Liver (tissue), 3 donors: ENCODE data around the gene CCNC.

ENCODE experiments used
- FOXA1 ChIP-seq: IDR thresholded peaks from 2 replicates; pipeline ENCODE4 v1.6.1; 2016; ENCODE audit warnings: antibody characterized with exemption
- RAD21 ChIP-seq, 2 donors: IDR thresholded peaks; 2 replicates each; pipeline ENCODE4 v1.6.1; 2016; ENCODE audit warnings: antibody characterized with exemption in 2 of 2, mild to moderate bottlenecking in 2 of 2
- SP1 ChIP-seq: IDR thresholded peaks from 2 replicates; pipeline ENCODE4 v1.6.1; 2018; ENCODE audit warnings: antibody characterized with exemption, mild to moderate bottlenecking
- YY1 ChIP-seq: IDR thresholded peaks from 2 replicates; pipeline ENCODE4 v1.6.1; 2016; ENCODE audit warnings: antibody characterized with exemption, mild to moderate bottlenecking
- TF ChIP-seq, protein P1 (sequence below): fragments of 150-350 bp; IDR thresholded peaks from 2 replicates; pipeline ENCODE4 v1.5.1; 2017; ENCODE audit warnings: improper control_type of control experiment, low read depth, low read length; ENCODE audit not compliant: missing input control
- TF ChIP-seq, protein P2 (sequence below): IDR thresholded peaks from 2 replicates; pipeline ENCODE4 v1.6.1; 2016; ENCODE audit warnings: antibody characterized with exemption, mild to moderate bottlenecking
- TF ChIP-seq, protein P3 (sequence below): IDR thresholded peaks from 2 replicates; pipeline ENCODE4 v1.6.1; 2016; ENCODE audit warnings: antibody characterized with exemption
- TF ChIP-seq, protein P4 (sequence below): IDR thresholded peaks from 2 replicates; pipeline ENCODE4 v1.6.1; 2016; ENCODE audit warnings: antibody characterized with exemption
- TF ChIP-seq, protein P5 (sequence below): IDR thresholded peaks from 2 replicates; pipeline ENCODE4 v1.6.1; 2016; ENCODE audit warnings: antibody characterized with exemption
- donor health status: healthy.
- donor health status: healthy.

DNA sequence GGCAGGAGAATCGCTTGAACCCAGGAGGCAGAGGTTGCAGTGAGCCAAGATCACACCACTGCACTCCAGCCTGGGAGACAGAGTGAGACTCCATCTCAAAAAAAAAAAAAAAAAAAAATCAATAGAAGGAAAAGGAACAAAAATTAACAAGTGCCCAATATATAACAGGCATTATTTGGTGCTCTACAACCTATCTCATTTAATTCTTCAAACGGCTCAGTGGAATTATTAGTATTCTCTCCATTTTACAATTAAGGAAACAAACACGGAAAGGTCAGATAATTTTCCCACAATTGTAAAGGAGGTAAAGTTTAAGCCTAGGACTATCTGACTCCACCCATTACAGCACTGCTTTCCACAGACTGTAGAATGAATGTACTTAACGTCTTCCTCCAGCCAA, 19.8 kb downstream of the CCNC start:
- TF ChIP-seq, protein P1, sequence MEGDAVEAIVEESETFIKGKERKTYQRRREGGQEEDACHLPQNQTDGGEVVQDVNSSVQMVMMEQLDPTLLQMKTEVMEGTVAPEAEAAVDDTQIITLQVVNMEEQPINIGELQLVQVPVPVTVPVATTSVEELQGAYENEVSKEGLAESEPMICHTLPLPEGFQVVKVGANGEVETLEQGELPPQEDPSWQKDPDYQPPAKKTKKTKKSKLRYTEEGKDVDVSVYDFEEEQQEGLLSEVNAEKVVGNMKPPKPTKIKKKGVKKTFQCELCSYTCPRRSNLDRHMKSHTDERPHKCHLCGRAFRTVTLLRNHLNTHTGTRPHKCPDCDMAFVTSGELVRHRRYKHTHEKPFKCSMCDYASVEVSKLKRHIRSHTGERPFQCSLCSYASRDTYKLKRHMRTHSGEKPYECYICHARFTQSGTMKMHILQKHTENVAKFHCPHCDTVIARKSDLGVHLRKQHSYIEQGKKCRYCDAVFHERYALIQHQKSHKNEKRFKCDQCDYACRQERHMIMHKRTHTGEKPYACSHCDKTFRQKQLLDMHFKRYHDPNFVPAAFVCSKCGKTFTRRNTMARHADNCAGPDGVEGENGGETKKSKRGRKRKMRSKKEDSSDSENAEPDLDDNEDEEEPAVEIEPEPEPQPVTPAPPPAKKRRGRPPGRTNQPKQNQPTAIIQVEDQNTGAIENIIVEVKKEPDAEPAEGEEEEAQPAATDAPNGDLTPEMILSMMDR = no peak
- TF ChIP-seq, protein P2, sequence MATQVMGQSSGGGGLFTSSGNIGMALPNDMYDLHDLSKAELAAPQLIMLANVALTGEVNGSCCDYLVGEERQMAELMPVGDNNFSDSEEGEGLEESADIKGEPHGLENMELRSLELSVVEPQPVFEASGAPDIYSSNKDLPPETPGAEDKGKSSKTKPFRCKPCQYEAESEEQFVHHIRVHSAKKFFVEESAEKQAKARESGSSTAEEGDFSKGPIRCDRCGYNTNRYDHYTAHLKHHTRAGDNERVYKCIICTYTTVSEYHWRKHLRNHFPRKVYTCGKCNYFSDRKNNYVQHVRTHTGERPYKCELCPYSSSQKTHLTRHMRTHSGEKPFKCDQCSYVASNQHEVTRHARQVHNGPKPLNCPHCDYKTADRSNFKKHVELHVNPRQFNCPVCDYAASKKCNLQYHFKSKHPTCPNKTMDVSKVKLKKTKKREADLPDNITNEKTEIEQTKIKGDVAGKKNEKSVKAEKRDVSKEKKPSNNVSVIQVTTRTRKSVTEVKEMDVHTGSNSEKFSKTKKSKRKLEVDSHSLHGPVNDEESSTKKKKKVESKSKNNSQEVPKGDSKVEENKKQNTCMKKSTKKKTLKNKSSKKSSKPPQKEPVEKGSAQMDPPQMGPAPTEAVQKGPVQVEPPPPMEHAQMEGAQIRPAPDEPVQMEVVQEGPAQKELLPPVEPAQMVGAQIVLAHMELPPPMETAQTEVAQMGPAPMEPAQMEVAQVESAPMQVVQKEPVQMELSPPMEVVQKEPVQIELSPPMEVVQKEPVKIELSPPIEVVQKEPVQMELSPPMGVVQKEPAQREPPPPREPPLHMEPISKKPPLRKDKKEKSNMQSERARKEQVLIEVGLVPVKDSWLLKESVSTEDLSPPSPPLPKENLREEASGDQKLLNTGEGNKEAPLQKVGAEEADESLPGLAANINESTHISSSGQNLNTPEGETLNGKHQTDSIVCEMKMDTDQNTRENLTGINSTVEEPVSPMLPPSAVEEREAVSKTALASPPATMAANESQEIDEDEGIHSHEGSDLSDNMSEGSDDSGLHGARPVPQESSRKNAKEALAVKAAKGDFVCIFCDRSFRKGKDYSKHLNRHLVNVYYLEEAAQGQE = no peak
- TF ChIP-seq, protein P3, sequence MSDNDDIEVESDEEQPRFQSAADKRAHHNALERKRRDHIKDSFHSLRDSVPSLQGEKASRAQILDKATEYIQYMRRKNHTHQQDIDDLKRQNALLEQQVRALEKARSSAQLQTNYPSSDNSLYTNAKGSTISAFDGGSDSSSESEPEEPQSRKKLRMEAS = no peak
- TF ChIP-seq FOXA1 (no peak), YY1 (no peak), RAD21 (IDR thresholded peaks at IDR 0.05) (no peak), SP1 (no peak)
- TF ChIP-seq, protein P4, sequence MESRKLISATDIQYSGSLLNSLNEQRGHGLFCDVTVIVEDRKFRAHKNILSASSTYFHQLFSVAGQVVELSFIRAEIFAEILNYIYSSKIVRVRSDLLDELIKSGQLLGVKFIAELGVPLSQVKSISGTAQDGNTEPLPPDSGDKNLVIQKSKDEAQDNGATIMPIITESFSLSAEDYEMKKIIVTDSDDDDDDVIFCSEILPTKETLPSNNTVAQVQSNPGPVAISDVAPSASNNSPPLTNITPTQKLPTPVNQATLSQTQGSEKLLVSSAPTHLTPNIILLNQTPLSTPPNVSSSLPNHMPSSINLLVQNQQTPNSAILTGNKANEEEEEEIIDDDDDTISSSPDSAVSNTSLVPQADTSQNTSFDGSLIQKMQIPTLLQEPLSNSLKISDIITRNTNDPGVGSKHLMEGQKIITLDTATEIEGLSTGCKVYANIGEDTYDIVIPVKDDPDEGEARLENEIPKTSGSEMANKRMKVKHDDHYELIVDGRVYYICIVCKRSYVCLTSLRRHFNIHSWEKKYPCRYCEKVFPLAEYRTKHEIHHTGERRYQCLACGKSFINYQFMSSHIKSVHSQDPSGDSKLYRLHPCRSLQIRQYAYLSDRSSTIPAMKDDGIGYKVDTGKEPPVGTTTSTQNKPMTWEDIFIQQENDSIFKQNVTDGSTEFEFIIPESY = no peak
- TF ChIP-seq, protein P5, sequence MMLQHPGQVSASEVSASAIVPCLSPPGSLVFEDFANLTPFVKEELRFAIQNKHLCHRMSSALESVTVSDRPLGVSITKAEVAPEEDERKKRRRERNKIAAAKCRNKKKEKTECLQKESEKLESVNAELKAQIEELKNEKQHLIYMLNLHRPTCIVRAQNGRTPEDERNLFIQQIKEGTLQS = no peak
